ENCODE data around the gene FSCN2.

DNA sequence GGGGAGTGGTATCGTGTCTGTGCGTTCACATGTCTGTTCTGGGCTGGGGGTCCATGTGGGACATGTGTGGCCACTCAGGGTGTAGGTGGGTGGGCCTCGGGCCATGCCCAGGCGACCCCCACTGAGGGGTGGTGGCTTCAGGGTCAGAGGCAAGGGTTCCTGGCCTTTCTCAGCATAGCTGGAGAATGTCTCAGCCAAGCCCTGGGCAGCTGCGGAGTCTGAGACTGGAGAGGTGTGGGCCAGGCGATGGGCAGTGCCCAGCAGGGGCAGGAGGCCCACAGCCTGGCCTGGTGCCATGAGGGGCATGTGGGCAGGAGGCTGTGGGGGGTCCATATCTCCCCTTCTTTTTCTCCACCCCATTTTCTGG is 1.2 kb downstream of the FSCN2 start:
- TF ChIP-seq CTCF (conservative IDR thresholded peaks at IDR 0.05; ENCODE audit: low read length), result no peak
- TF ChIP-seq EZH2phosphoT487 (IDR thresholded peaks at IDR 0.05; ENCODE audit: borderline replicate concordance, low read depth, low read length), result no peak

All from OCI-LY7 (cell line).